Testis (tissue), 3 donors: ENCODE results near the gene PLA2G4F. TPM values are rescaled to one million over a fixed set of nuclear protein-coding genes. Genes with fewer than 3 reads are reported as not detected.

ENCODE experiments used
- DNase-seq: peaks from one replicate; pipeline ENCODE4 v3.0.0-alpha.2; 2019
- H3K27ac ChIP-seq, 2 donors: fragments of 200-600 bp; sonication (generic); one replicate each; pipeline ENCODE4 v1.5.1; 2019
- H3K27me3 ChIP-seq: fragments of 200-600 bp; sonication (generic); one replicate; pipeline ENCODE4 v1.5.1; 2019
- H3K36me3 ChIP-seq: fragments of 200-600 bp; sonication (generic); one replicate; pipeline ENCODE4 v1.5.1; 2017; ENCODE audit warnings: low read depth; ENCODE audit errors: missing control alignments
- H3K4me1 ChIP-seq: fragments of 200-600 bp; sonication (generic); one replicate; pipeline ENCODE4 v1.5.1; 2019
- H3K4me3 ChIP-seq, 2 donors: fragments of 200-600 bp; sonication (generic); one replicate each; pipeline ENCODE4 v1.5.1; 2017 to 2019
- H3K9me3 ChIP-seq: fragments of 200-600 bp; sonication (generic); one replicate; pipeline ENCODE4 v1.5.1; 2017
- POLR2A ChIP-seq: fragments of 450-650 bp; IDR thresholded peaks from one replicate; pipeline ENCODE4 v1.6.1; 2017; ENCODE audit warnings: antibody characterized with exemption, mild to moderate bottlenecking, moderate library complexity
- WGBS, 2 donors: methylation state at CpG; one replicate each; pipeline ENCODE4 v1.1.5; 2018; 5-methylcytosine and 5-hydroxymethylcytosine counted together
- intact Hi-C: fragments of 100-400 bp; cut with DNase I; formaldehyde crosslinking; loops from one replicate; pipeline ENCODE4 v1.15.1; 2023; ENCODE audit warnings: low total_unique reads
- polyA plus RNA-seq: library from polyadenylated mRNA; stranded (reverse); fragments of 350-450 nt; fragmentation: Illumina TruSeq; extraction: RNeasy Lipid Tissue Mini Kit (QIAGEN cat#74804); gene quantifications from one replicate; pipeline ENCODE4 v1.2.3, GENCODE V29; 2014; ENCODE audit warnings: low read depth, low replicate concordance; ENCODE audit not compliant: insufficient read depth
- total RNA-seq, 2 donors: library from RNA; depleted of rRNA; stranded (reverse); fragments of >200 nt; gene quantifications; one replicate each; pipeline ENCODE4 v1.2.3, GENCODE V29; 2016
- TF ChIP-seq, protein P1 (sequence below), 3 experiments: fragments of 450-650 bp in 2 of 3; fragments of 200-600 bp in 1 of 3; sonication (generic) in 1 of 3; IDR thresholded peaks; one replicate each; pipeline ENCODE4 v1.5.1; 2016 to 2019; ENCODE audit warnings: antibody characterized with exemption in 3 of 3, mild to moderate bottlenecking in 2 of 3, moderate library complexity in 1 of 3

PLA2G4F gene
- total and polyA plus RNA-seq, 3 donors from 2014 or later: 0.12 to 0.31 (median 0.15) TPM

DNA sequence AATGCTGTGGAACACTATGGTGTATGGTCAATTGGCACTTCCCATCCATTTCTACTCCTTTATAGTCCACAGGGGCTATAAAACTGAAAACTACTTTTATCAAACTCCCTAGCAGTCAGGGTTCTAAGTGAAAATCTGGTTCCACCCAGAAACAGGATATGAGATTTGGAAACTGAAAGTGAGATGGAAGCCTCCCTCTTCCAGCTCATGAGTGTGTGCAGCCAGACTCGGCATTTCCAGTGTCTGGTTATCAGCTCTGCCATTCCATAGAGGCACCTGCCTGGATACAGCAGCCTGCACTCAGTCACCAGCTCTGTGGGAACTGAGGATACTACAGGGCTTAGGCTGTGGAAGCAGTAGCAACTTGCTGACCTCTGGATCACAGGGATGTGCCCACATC is 14.7 kb upstream of the PLA2G4F start:
- intact Hi-C loops: no loop called here
- no peak overlapping the region for H3K4me3 ChIP-seq
- no peaks in the 10 kb centered on the region for H3K9me3 ChIP-seq
- no peak for TF ChIP-seq POLR2A
- TF ChIP-seq, protein P1, sequence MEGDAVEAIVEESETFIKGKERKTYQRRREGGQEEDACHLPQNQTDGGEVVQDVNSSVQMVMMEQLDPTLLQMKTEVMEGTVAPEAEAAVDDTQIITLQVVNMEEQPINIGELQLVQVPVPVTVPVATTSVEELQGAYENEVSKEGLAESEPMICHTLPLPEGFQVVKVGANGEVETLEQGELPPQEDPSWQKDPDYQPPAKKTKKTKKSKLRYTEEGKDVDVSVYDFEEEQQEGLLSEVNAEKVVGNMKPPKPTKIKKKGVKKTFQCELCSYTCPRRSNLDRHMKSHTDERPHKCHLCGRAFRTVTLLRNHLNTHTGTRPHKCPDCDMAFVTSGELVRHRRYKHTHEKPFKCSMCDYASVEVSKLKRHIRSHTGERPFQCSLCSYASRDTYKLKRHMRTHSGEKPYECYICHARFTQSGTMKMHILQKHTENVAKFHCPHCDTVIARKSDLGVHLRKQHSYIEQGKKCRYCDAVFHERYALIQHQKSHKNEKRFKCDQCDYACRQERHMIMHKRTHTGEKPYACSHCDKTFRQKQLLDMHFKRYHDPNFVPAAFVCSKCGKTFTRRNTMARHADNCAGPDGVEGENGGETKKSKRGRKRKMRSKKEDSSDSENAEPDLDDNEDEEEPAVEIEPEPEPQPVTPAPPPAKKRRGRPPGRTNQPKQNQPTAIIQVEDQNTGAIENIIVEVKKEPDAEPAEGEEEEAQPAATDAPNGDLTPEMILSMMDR (IDR thresholded peaks at IDR 0.05): no peak
- H3K36me3 ChIP-seq: no peaks in the 10 kb centered on the region
- no peaks in the 10 kb centered on the region for H3K27me3 ChIP-seq
- DNase-seq: no peak
- no peak overlapping the region for H3K27ac ChIP-seq
- no peaks in the 10 kb centered on the region for H3K4me1 ChIP-seq
- WGBS, 2 donors: 67 to 88% methylated on average over 1 of the region's 1 CpG

DNA sequence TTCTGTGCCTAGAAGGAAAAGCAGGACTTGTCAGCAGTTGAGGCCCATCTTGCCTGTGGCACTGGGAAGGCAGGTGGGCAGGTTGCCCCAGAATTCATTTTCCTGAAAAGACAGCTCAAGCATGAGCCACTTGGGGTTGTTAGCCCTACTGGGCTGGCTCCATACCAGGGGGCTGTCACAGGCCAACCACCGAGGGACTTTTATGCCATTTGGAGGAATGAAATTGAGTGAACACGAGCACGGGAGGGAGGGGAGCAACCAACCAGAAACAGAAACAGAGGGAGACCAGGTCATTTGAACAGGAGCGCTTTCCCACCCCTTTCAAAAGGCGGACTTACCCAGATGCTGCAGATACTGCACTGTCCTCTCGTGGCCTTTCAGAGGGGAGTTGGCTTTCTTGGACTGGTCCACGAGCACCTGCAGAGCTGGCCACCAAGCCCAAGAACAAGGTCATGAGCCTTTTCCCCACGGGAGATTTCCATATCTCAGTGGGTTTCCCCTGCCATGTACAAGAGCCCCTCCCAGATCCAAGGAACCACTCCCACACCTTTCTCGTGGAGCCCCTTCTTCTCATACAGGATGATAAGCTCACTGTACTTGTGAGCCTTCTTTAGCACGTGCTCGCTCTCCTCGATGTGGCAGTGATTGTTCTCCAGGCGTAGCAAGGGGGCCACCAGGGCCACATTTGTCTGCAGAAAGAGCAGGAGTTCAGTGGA is 9.9 kb upstream of the PLA2G4F start:
- intact Hi-C loops: no loop called here
- H3K27me3 ChIP-seq: no peaks in the 10 kb centered on the region
- no peaks in the 10 kb centered on the region for H3K9me3 ChIP-seq
- H3K27ac ChIP-seq: no peak overlapping the region
- no peak for TF ChIP-seq POLR2A
- TF ChIP-seq, protein P1 (IDR thresholded peaks at IDR 0.05): no peak
- 90 to 91% methylated on average over 13 of the region's 13 CpGs for WGBS, 2 donors
- DNase-seq: no peak
- H3K4me3 ChIP-seq: no peak overlapping the region
- H3K4me1 ChIP-seq: no peaks in the 10 kb centered on the region
- H3K36me3 ChIP-seq: no peaks in the 10 kb centered on the region

DNA sequence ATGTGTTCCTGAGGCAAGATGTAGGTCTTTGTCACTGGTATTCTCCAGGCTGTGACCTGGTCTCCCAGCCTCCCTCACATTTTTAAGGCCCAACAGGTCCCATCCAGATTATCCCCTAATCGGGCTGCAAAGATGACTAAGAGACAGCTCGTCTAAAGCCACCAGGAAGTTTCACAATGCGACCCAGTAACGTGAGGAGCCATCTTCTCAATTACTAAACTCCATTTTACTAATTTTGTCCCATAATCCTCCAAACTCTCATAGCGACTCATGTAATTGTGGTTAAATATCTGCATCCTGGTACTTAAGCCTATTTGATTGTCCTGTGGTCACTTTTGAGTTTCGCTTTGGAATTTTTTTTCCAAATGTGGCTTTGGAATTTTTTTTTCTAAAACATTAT is 8.7 kb upstream of the PLA2G4F start:
- Histone ChIP-seq H3K4me1 (no peaks in the 10 kb centered on the region), H3K9me3 (no peaks in the 10 kb centered on the region), H3K27me3 (no peaks in the 10 kb centered on the region), H3K27ac (no peak overlapping the region), H3K4me3 (no peak overlapping the region), H3K36me3 (no peaks in the 10 kb centered on the region)
- intact Hi-C loops: no loop called here
- TF ChIP-seq, protein P1 (IDR thresholded peaks at IDR 0.05): no peak
- TF ChIP-seq POLR2A: no peak
- DNase-seq: no peak
- WGBS, 2 donors: 93 to 94% methylated on average over 6 of the region's 6 CpGs

DNA sequence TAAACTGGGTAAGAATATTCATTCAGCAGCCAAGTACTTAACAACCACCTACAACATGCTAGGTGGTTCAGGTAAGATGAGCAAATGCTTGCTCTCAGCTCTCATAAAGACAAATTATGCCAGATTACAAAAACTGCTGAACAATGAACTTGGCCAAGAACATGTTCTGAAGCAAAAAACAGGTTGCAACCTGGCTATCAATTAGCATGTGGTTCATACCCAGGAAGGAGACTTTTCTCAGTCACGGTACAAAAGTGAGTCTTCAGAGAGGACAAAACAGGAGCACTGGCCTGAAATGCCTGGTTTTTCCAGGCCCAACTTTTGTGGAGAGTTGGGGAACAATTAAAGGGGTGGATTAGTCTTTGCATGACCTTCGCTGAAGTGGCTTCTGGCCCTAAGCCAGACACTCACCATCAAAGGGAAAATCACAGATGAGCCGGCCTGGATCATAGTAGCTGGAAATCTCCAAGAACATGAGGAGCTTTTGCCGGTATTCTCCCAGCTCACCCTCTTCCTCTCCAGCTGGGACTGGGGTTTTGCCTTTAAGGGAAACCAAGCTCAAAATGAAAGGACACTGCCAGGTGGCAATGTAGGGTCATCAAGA is 7.6 kb upstream of the PLA2G4F start:
- Histone ChIP-seq H3K4me3 (no peak overlapping the region), H3K4me1 (no peaks in the 10 kb centered on the region), H3K9me3 (no peaks in the 10 kb centered on the region), H3K27ac (no peak overlapping the region), H3K36me3 (no peaks in the 10 kb centered on the region), H3K27me3 (no peaks in the 10 kb centered on the region)
- peak; percentile 15 for DNase-seq
- WGBS, 2 donors: 40 to 57% methylated on average over 4 of the region's 4 CpGs
- TF ChIP-seq POLR2A: no peak
- TF ChIP-seq, protein P1 (IDR thresholded peaks at IDR 0.05): no peak
- intact Hi-C loops: no loop called here

DNA sequence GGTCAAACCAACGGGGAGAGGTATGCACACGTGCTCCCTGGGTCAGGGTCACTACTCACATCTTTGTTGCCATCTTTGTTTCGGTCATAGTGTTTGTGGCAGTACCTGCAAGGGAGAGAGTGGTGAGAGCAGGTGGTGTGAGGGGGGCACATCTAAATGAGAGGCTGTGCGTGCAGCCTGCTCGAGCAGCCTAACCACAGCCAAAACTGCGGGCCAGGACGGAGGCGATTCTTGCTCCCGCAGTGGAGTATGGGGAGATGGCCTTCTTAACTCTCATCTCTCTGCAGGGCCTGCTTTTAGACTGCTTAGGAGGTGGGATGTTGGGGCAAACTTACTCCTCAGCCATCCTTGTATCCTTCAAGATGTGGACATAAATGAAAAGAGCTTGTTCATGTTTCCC is 6.9 kb upstream of the PLA2G4F start:
- Histone ChIP-seq H3K27ac (no peak overlapping the region), H3K4me1 (no peaks in the 10 kb centered on the region), H3K9me3 (no peaks in the 10 kb centered on the region), H3K27me3 (no peaks in the 10 kb centered on the region), H3K36me3 (no peaks in the 10 kb centered on the region), H3K4me3 (no peak overlapping the region)
- TF ChIP-seq POLR2A: no peak
- TF ChIP-seq, protein P1 (IDR thresholded peaks at IDR 0.05): no peak
- 90 to 94% methylated on average over 9 of the region's 9 CpGs for WGBS, 2 donors
- no peak for DNase-seq
- intact Hi-C loops: no loop called here
